Fibroblast of mammary gland (primary cell): Measurements from ENCODE around the gene MANSC1.

Experiments
- DNase-seq: peaks from one replicate; pipeline ENCODE4 v3.0.0-alpha.2; 2010; ENCODE audit warnings: low read depth
- H3K4me3 ChIP-seq: 2 replicates; pipeline ENCODE4 v1.5.1; 2011; ENCODE audit warnings: low read depth, mild to moderate bottlenecking, low read length, moderate library complexity; ENCODE audit not compliant: control insufficient read depth
- TF ChIP-seq, protein P1 (sequence below): conservative IDR thresholded peaks from 2 replicates; pipeline ENCODE4 v1.5.1; 2011; ENCODE audit warnings: low read depth, low read length, inconsistent platforms; ENCODE audit not compliant: control insufficient read depth, insufficient read depth

The MANSC1 gene

DNA sequence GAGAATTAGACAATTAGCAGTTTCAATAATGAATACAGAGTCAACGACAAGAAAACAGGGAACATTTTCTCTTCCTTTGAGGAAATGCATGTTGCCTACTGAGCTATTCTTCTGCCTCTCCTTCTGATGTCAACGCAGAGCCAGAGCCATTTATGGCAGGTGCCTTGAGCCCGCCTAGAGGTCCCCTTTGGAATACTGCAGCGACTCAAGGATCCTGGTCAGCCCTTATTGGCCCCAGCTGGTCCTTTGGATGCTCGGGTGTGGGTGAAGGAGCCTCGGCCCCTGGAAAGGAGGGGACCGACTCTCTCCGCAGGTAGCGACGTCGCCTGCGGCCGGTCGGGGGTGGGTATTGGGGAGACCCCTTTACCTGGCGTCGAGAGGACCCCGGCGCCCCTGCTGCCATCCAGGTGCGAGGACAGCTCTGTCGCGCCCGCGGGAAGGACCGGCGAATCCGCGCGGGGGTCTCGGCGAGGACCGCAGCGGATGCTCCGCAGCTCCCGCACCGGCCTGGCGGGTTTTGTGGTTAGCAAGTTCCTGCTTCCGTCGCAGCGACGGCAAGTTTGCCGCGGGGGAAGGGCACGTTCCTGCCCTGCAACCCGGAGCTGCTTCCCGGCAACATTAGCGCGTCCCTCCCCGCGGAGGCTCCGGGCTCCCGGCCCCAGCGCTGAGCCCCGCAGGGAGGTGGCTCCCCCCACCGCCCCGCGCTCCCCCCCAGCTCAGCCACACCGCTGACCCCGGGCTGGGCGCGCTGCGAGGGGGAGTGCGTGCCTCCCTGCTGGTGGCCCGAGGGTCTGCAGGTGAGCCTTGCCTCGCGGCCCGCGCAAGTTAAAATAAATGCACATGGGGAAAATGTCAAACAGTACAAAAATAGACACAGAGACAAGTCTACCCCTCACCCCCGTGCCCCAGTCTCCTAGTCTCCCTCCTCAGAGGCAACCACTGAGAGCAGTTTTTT is at the start of gene MANSC1:
TSS of gene MANSC1 (minus strand) at position 532 of the 955 bp plus-strand sequence. CDS start 6,928 bp downstream, outside the sequence.
- peak within 1 kb of the TSS; percentile 63 for H3K4me3 ChIP-seq
- DNase-seq, result peak; percentile 20
- TF ChIP-seq, protein P1, sequence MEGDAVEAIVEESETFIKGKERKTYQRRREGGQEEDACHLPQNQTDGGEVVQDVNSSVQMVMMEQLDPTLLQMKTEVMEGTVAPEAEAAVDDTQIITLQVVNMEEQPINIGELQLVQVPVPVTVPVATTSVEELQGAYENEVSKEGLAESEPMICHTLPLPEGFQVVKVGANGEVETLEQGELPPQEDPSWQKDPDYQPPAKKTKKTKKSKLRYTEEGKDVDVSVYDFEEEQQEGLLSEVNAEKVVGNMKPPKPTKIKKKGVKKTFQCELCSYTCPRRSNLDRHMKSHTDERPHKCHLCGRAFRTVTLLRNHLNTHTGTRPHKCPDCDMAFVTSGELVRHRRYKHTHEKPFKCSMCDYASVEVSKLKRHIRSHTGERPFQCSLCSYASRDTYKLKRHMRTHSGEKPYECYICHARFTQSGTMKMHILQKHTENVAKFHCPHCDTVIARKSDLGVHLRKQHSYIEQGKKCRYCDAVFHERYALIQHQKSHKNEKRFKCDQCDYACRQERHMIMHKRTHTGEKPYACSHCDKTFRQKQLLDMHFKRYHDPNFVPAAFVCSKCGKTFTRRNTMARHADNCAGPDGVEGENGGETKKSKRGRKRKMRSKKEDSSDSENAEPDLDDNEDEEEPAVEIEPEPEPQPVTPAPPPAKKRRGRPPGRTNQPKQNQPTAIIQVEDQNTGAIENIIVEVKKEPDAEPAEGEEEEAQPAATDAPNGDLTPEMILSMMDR, result no peak

DNA sequence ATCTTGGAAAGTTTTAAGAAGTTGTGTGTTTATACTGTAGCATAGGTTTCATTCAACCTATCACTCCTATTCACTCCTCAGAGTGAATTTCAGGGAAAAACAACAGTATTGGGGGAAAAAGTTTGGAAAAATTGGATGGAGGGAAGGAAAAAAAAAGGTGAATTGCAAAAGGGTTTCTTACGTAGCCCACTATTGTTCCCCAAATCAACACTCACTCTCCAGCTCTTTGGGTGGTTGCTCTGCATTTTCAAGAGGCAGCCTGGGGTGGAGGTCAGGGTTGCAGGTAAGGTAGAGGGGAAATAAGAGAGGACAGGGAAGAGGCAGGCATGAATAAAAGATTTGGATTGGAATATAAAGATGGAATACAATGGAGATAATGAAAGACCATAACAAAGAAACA is 49.1 kb upstream of the MANSC1 start:
- no peak for DNase-seq
- TF ChIP-seq, protein P1, result no peak
- H3K4me3 ChIP-seq, result no peak overlapping the region

DNA sequence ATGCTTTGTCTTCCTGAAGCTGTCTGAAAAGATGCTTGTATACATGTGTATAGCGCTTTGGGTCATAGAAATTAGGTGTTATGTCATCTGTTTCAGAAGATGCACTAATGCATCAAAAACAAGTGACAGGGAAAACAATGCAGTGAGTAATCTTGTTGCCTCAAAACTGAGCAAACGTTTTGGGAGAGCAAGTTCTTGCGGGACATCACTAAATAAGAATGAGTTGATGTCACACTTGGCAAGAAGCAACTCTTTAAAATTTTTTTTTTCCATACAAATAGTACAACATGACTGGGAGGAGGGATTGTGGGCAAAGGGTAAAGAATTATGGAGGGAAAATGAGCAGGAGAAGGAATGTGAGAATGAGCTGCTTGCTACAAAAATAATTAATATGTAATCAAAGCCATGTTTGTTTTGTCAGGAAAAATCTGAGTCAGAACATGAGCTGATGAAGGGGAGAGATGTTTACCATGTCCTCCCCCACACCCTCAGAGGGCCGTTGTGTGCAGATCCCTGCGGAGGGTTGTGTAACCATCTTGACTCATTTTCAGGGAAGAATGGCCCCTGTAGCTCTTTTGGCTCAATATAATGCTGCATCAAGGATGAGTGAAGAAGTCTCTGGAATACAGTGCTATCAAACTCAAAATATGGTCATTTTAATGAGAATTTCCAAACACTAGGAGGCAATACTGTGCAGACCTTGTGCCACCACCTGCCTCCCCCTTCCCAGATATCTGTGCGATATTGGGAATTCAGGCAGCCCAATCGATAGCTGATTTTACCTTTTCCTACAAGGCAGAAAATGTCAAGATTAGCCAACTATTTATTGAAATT is 48.2 kb upstream of the MANSC1 start:
- TF ChIP-seq, protein P1, result peak; percentile 40
- no peak overlapping the region for H3K4me3 ChIP-seq
- peak; percentile 99 for DNase-seq

DNA sequence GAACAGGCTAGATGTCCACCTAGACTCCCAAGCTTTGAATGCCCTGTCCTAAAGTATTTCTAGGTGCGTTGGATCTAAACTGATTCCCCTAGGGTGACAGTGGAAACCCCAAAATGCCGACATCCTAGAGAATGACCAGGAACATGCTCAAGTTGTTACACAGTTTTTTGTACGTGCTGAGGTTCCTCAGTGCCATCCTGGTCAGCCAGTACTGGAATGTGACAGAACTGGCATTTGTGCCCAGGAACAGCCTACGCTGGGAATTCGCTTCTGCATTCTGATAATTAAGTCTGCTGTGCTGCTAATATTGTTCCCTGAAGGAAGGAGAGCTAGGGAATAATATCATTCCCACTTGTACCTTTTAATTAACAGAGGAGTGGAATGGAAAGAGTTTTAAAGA is 47.1 kb upstream of the MANSC1 start:
- DNase-seq, result no peak
- TF ChIP-seq, protein P1, result no peak
- no peak overlapping the region for H3K4me3 ChIP-seq

DNA sequence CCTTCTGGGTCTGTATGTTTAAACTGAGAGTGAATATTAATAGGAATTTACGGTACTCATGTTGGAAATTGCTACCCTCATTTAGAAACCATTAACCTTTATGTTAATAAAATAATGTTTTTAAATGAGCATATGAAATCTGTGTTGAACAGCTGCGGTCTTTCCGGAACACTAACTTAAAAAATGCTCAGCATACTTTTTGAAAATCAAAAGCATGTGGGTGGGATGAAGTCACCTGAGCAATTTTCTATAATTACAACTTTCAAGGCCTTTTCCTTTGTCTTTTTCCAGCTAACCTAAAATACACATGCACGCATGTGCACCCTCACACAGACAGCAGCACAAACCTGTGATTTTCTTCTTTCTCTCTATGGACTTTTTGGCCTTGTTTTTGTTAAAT is 46.7 kb upstream of the MANSC1 start:
- no peak overlapping the region for H3K4me3 ChIP-seq
- no peak for DNase-seq
- TF ChIP-seq, protein P1, result no peak

DNA sequence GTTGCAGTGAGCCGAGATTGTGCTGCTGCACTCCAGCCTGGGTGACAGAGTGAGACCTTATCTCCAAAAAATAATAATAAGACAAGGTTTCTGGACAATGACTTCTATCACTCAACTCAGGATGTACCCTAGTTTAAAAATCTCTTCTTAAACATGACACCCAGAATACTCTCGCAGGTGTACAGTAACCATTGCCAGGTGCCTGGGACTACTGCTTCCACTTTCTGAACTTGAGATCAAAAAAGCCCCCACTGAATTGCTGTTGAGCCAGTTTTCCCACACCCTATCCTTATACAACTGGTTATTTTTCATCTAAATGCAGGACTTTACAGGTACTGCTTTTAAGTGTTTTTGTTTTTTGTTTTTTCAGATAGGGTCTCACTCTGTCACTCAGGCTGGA is 43.1 kb upstream of the MANSC1 start:
- no peak for DNase-seq
- no peak overlapping the region for H3K4me3 ChIP-seq
- TF ChIP-seq, protein P1, result no peak
